ENCODE measurements around the gene STRC.

STRC gene

GRCh38 chr15:43552986-43553385 is 65.6 kb downstream of the STRC start:
- Histone ChIP-seq H3K27me3 (replicated peaks) (no peaks in the 10 kb centered on the region), H3K27ac (no peak overlapping the region), H3K36me3 (replicated peaks) (no peaks in the 10 kb centered on the region), H3K4me3 (ENCODE audit: low read depth, low read length) (no peak overlapping the region)
- in situ Hi-C loops (cut with HindIII; ENCODE audit: low pct_ligation_motif_present, low sequenced_read_pairs), result no loop called here
- DNase-seq, result no peak
- no peak for TF ChIP-seq CTCF (IDR thresholded peaks at IDR 0.05; ENCODE audit: low read depth, low read length, missing control alignments)

GRCh38 chr15:43552256-43552655 is 66.3 kb downstream of the STRC start:
- Histone ChIP-seq H3K27me3 (replicated peaks) (no peaks in the 10 kb centered on the region), H3K27ac (no peak overlapping the region), H3K36me3 (replicated peaks) (no peaks in the 10 kb centered on the region), H3K4me3 (ENCODE audit: low read depth, low read length) (no peak overlapping the region)
- TF ChIP-seq CTCF (IDR thresholded peaks at IDR 0.05; ENCODE audit: low read depth, low read length, missing control alignments), result no peak
- DNase-seq, result no peak
- in situ Hi-C loops (cut with HindIII; ENCODE audit: low pct_ligation_motif_present, low sequenced_read_pairs), result no loop called here

GRCh38 chr15:43550527-43551363 is 67.9 kb downstream of the STRC start:
- DNase-seq, result no peak
- H3K27me3 ChIP-seq (replicated peaks), result no peaks in the 10 kb centered on the region
- H3K4me3 ChIP-seq (ENCODE audit: low read depth, low read length), result no peak overlapping the region
- in situ Hi-C loops (cut with HindIII; ENCODE audit: low pct_ligation_motif_present, low sequenced_read_pairs), result no loop called here
- H3K27ac ChIP-seq, result no peak overlapping the region
- TF ChIP-seq CTCF (IDR thresholded peaks at IDR 0.05; ENCODE audit: low read depth, low read length, missing control alignments), result no peak
- no peaks in the 10 kb centered on the region for H3K36me3 ChIP-seq (replicated peaks)
